Activated naive CD8-positive, alpha-beta T cell (primary cell): Measurements from ENCODE around the gene NQO2.
A peak's percentile ranks its signal among the peaks of the same experiment; 100 is the strongest.

Experiments used
- H3K27ac Mint-ChIP-seq: one replicate; pipeline ENCODE4 v1.8.0; 2021; ENCODE audit warnings: mixed read lengths
- H3K27me3 Mint-ChIP-seq: one replicate; pipeline ENCODE4 v1.8.0; 2021; ENCODE audit warnings: mixed read lengths
- H3K36me3 Mint-ChIP-seq: one replicate; pipeline ENCODE4 v1.8.0; 2021; ENCODE audit warnings: mixed read lengths
- H3K4me1 Mint-ChIP-seq: one replicate; pipeline ENCODE4 v1.8.0; 2021; ENCODE audit warnings: low read depth, mixed read lengths
- H3K4me3 Mint-ChIP-seq: one replicate; pipeline ENCODE4 v1.8.0; 2021; ENCODE audit warnings: mild to moderate bottlenecking, mixed read lengths
- H3K9me3 Mint-ChIP-seq: one replicate; pipeline ENCODE4 v1.8.0; 2021; ENCODE audit warnings: low read depth, mixed read lengths

Gene NQO2

DNA sequence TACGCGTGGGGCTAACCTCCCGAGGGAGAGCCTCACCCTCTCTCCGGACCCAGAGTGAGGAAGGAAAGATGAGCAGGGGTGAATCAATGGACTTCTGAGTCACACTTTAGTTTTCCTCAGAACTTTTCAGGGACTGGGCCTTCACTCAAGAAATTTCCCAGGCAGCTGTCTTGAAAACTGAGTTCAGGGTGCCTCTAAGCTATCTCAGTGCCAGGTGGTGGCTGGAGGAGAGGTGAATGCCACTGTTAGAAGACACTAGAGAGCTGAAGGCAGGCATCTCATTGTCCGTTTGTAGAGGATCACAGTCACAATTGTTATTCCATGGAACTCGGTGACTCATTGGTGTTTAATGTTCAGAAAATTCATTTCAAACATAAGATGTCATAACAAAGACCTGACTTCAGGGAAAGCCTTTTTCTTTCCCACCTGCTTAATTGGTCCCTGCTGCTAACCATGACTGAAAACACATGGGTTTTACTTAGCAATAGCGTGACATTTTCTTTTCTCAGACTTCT lies 23.1 kb upstream of the NQO2 start:
- Mint-ChIP-seq H3K4me1 (peaks cover 12% of the 10 kb centered on the region), H3K4me3 (no peak overlapping the region), H3K9me3 (no peaks in the 10 kb centered on the region), H3K27ac (no peak overlapping the region), H3K36me3 (no peaks in the 10 kb centered on the region), H3K27me3 (no peaks in the 10 kb centered on the region)

DNA sequence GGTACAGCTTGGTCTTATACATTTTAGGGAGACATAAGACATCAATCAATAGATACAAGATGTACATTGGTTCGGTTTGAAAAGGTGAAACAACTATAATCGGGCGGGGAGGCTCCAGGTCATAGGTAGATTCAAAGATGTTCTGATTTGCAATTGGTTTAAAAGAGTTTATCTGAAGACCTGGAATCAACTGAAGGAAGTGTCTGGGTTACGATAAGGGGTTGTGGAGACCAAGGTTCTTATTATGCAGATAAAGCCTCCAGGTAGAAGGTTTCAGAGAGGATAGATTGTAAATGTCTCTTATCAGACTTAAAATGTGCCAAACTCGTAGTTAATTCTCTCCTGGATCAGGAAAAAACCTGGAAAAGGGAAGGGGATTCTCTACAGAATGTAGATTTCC lies 22.4 kb upstream of the NQO2 start:
- Mint-ChIP-seq H3K9me3 (no peaks in the 10 kb centered on the region), H3K27me3 (no peaks in the 10 kb centered on the region), H3K36me3 (no peaks in the 10 kb centered on the region), H3K27ac (no peak overlapping the region), H3K4me3 (no peak overlapping the region), H3K4me1 (peaks cover 6% of the 10 kb centered on the region)

DNA sequence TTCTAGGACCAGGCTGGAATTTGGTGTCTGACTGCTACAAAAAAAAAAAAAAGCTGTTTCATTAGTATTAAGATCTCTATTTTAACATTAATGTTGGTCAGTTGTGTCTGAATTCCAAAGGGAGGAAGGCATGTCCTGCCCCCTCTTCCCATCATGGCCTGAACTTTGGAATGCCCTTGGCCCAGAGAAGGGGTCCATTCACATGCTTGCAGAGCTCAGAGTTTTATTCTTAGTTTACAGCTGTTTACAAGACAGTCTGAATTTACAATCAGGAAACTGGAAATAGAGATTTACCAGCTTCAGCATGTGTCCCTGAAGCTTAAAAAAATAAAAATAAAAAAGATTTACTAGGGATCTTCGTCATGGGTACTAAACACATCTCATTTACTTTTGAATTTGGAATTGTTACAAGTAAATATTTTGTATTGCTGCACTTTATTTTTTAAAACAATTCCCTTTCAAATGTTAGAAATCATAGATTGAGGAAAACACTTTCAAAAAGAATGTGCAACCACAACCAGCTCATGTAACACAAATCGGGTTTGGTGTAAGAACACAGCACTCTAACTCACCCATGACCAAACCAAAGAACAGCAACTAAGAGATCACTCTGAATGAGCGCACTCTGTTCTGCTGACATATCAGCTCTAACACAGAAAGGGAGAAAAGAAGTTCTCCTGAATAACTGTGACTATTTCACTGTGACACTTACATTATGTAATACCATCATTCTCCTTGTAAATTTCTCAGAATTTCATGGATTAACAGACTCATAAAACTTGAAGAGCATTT lies 21.7 kb upstream of the NQO2 start:
- Mint-ChIP-seq H3K9me3 (no peaks in the 10 kb centered on the region), H3K27ac (no peak overlapping the region), H3K27me3 (no peaks in the 10 kb centered on the region)

DNA sequence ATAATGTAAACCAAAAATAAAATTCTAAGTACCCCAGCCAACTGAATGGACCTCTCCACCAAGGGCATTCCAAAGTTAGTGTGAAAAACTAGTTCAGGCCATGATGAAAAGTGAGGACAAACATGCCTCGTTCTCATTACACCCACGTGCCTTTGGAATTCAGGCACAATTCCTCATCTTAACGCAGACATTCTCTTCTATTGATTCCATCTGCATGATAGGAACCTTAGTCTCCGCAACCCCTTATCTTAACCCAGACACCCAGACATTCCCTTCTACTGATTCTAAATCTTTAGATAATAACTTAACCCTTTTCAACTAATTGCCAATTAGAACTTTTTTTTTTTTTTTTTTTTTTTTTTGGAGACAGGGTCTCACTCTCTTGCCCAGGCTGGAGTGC lies 20.8 kb upstream of the NQO2 start:
- H3K36me3 Mint-ChIP-seq = no peaks in the 10 kb centered on the region
- H3K4me1 Mint-ChIP-seq = peaks cover 3% of the 10 kb centered on the region
- H3K27ac Mint-ChIP-seq = no peak overlapping the region
- no peak overlapping the region for H3K4me3 Mint-ChIP-seq
- no peaks in the 10 kb centered on the region for H3K9me3 Mint-ChIP-seq
- no peaks in the 10 kb centered on the region for H3K27me3 Mint-ChIP-seq

More for the DNA sequence above, 21.7 kb upstream of the NQO2 start:
- Mint-ChIP-seq H3K36me3 (no peaks in the 10 kb centered on the region), H3K4me3 (no peak overlapping the region), H3K4me1 (peaks cover 3% of the 10 kb centered on the region)

DNA sequence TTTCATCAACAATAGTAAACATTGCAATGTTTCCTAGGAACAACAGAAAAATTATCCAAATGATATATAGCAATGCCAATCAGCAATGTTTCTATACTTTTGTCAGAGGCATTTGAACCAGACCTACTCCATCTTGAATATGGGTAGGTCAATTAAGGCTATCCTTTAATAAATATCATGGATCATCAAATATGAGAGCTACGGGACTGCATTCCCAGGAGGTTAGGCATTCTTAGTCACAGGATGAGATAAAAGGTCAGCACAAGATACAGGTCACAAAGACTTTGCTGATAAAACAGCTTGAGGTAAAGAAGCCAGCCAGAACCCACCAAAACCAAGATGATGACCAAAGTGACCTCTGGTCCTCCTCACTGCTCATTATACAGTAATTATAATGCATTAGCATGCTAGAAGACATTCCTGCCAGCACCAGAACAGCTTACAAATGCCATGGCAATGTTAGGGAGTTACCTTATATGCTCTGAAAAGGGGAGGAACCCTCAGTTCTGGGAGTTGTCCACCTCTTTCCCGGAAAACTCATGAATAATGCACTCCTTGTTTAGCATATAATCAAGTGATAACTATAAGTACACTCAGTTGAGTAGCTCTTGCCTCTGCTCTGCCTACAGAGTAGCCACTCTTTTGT lies 19.8 kb upstream of the NQO2 start:
- Mint-ChIP-seq H3K4me1 (peaks cover 3% of the 10 kb centered on the region), H3K27me3 (no peaks in the 10 kb centered on the region), H3K9me3 (no peaks in the 10 kb centered on the region), H3K27ac (no peak overlapping the region), H3K36me3 (no peaks in the 10 kb centered on the region), H3K4me3 (no peak overlapping the region)

DNA sequence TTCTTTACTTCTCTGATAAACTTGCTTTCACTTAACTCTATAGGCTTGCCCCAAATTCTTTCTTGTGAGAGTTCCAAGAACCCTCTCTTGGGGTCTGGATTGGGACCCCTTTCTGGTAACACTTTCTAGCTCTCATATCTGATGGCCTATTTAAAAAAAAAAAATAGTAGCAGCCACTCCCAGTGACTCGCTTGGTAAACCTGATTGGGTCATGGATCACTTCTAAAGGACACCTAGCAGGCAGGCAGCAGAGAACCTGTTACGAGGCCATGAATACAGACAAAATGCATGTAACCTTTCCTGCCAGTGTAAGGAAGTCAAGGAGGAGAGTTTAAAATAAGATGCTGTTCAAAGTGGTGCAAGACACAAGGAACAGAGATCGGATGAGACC lies 19.2 kb upstream of the NQO2 start:
- Mint-ChIP-seq H3K27ac (no peak overlapping the region), H3K9me3 (no peaks in the 10 kb centered on the region), H3K4me3 (no peak overlapping the region), H3K27me3 (no peaks in the 10 kb centered on the region), H3K36me3 (no peaks in the 10 kb centered on the region), H3K4me1 (peaks cover 3% of the 10 kb centered on the region)

DNA sequence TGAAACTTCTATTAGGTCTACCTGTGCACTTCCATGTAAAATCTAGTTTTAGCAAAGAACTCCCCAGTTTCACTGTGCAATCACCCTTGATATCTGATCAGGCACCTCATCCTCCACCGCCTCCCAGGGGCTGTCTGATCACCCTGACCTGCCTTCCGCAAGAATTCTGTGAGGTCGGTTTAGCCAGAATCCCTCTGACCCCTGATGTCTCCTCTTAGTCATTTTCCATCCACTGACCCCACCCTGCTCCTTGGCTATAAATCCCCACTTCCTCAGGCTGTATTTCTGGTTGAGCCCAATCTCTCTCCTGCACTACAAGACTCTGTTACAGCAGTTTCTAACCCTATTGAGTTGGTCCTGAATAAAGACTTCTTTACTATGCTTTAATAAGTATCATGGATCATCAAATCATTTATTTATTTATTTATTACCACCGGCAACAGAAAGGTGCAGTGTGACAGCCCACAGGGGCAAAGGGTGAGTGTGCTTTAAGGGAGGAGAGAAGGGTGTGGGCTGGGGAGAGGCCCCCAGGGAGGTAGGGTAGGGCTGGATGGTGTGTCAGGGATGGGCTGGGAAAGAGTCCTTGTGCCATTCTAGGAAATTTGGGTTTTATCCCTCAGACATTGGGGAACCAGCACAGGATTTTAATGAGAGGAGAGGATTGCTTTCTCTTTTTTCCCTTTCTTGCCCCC lies 17.1 kb upstream of the NQO2 start:
- Mint-ChIP-seq H3K27me3 (no peaks in the 10 kb centered on the region), H3K36me3 (no peaks in the 10 kb centered on the region), H3K9me3 (no peaks in the 10 kb centered on the region), H3K4me1 (peaks cover 9% of the 10 kb centered on the region), H3K27ac (no peak overlapping the region), H3K4me3 (no peak overlapping the region)

DNA sequence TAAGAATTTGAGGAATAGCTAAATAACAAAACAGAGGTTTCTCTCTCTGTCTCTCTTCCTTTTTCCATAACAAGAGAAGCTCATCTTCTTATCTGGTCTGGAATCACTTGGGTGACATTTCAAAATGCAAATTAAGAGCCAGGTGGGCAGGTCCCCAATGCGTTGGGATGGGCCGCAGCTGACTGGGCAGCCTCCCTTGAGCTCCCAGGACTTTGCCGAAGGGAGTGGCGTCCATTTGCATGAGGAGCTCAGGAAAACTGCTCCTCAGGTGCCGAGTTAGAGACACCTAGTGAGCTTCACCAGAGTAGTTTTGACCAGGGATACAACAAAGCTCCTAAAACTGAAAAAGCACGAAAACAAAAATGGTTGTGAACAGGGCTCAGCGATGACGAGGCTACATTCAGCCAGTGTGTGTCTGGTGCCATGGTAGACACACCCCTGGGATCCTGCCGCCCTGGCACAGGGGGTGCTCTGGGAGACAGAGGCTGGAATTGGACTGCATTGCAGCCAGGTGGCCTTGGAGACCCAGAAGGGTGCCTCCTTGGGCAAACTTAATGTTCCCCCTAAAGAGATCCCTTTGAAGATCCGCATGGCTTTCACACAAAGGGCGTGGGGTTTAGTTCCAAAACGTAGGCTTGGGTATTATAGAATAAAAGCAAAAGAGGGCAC lies 14.8 kb upstream of the NQO2 start:
- no peak overlapping the region for H3K4me3 Mint-ChIP-seq
- H3K4me1 Mint-ChIP-seq = peaks cover 19% of the 10 kb centered on the region
- H3K9me3 Mint-ChIP-seq = no peaks in the 10 kb centered on the region
- no peak overlapping the region for H3K27ac Mint-ChIP-seq
- H3K27me3 Mint-ChIP-seq = no peaks in the 10 kb centered on the region
- no peaks in the 10 kb centered on the region for H3K36me3 Mint-ChIP-seq

DNA sequence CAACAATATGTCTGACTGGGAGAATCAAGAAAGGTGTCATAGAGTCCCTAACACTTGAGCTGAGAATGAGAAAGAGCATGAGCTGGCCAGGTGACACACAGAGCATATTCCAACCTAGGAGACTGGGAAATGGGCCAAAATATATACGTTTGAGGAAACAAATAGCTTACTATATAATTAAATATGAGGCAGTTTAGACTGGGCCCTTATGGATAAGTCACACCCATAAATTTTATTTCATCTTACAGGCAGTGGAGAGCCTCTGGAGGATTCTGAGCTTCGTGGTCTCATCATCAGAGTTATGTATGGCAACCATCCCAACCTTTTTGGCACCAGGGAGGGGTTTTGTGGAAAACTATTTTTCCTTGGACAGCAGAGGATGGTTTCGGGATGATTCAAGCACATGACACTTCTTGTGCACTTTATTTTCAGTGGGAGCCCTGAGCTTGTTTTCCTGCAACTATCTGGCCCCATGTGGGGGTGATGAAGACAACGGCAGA lies 12.9 kb upstream of the NQO2 start:
- H3K9me3 Mint-ChIP-seq = no peaks in the 10 kb centered on the region
- peaks cover 29% of the 10 kb centered on the region for H3K4me1 Mint-ChIP-seq
- H3K27me3 Mint-ChIP-seq = no peaks in the 10 kb centered on the region
- no peak overlapping the region for H3K27ac Mint-ChIP-seq
- H3K4me3 Mint-ChIP-seq = peak overlapping the region; percentile 30
- H3K36me3 Mint-ChIP-seq = no peaks in the 10 kb centered on the region

DNA sequence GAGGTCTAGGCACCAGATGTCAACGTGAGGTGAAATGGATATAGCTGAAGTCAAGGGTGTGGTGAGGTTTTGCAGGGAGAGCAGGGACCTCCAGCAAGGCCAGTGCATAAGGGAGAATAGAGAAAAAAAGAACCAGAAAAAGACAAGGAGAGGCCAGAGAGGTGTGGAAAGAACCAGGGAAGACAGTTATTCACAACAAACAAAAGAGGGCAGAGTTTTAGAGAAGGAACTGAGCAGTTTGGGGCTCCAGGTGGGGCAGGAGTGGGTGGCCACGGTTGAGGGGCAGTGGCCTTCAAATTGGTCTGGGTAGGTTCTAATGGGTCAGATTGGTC lies 11.6 kb upstream of the NQO2 start:
- peak overlapping the region; percentile 93 for H3K4me3 Mint-ChIP-seq
- peaks cover 31% of the 10 kb centered on the region for H3K4me1 Mint-ChIP-seq
- H3K27ac Mint-ChIP-seq = peak overlapping the region; percentile 92
- no peaks in the 10 kb centered on the region for H3K36me3 Mint-ChIP-seq
- no peaks in the 10 kb centered on the region for H3K27me3 Mint-ChIP-seq
- no peaks in the 10 kb centered on the region for H3K9me3 Mint-ChIP-seq

DNA sequence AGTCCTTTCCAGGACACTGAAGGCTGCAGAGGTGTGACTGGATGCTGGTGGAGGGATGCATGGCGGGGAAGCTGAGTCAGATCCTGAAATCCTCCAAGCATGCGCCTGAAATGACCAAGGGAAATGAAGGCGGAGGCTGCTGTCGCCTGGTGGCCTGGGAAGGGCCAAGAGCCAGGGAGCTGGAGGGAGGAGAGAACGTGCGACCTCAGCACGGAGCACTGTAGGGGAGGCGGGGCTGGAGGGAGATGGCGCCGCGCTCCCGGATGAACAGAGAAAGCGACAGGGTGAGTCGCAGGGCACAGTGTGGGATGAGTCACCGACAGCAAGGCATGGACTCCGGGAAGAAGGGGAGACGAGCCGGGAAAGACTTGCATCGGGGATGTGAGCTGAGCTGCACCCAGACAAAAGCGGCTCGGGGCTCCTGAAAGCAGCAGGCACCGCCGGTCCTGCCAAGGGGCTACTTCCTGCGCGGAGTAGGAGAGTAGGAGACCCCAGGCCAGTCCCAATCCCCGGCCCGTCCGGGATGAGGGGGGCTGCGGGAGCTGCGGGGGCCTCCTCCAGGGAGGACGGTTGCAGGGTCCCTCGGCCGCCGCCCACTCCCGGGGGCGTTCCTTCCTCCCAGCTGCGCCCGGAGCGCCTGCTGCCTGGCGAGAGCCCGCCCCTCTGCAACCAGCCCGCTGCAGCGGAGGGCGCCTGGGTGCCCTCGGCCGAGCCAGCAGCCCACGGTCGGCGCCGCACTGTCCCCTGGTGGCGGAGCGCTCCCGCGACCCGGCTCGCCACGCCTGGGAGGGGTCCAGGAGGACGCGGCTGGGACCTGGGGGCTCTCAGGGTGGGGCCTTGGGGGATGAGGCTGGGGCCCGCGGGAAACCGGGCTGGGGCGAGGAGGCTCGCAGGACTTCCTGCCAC lies 11.0 kb upstream of the NQO2 start:
- Mint-ChIP-seq H3K27ac (peak overlapping the region; percentile 99), H3K27me3 (no peaks in the 10 kb centered on the region), H3K9me3 (no peaks in the 10 kb centered on the region), H3K4me1 (peaks cover 31% of the 10 kb centered on the region), H3K36me3 (no peaks in the 10 kb centered on the region), H3K4me3 (peak overlapping the region; percentile 96)

DNA sequence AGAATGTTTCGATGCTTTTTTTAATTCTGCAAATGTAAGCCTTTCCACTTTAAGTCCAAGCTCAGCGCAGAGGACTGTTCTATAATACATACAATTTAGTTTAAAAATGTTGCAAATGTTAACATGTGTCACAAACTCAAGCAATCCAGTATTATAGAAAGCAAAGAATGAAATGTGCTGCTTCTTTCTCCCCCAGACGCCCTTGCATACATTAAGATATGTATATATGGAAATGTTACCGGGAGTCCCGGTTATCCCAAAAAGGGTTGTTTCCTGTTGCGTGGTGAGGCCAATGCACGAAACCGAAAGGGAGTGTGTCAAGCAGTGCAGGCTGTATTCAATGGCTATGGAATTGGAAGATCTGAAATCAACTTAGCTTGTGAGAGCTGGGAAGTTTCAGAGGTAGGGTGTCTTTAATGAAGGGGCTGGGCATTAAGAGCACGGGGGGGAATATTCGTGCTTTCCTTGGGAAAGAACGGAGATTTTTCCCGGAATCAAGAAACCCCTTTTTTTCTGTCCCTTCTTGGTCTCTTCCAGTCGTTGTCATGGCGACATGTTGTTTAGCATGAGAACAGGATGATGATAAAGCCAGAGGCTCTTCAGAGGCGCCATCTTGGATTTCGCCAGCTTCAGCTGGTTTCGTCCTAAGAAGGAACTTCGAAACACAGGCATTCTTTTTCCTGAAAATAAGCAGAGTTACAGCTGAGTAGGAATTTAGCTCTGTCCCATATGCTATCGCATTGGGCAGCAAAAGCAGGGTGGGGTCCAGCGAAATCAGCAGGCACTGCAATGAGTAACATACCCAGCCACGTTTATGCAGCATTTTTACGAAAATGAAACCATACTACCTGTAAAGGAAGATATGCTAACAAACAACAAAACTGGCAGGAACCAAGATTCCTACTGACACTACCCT lies 10.1 kb upstream of the NQO2 start:
- Mint-ChIP-seq H3K27me3 (no peaks in the 10 kb centered on the region), H3K4me1 (peaks cover 31% of the 10 kb centered on the region), H3K4me3 (peak overlapping the region; percentile 96), H3K36me3 (no peaks in the 10 kb centered on the region), H3K9me3 (no peaks in the 10 kb centered on the region), H3K27ac (peak overlapping the region; percentile 99)

DNA sequence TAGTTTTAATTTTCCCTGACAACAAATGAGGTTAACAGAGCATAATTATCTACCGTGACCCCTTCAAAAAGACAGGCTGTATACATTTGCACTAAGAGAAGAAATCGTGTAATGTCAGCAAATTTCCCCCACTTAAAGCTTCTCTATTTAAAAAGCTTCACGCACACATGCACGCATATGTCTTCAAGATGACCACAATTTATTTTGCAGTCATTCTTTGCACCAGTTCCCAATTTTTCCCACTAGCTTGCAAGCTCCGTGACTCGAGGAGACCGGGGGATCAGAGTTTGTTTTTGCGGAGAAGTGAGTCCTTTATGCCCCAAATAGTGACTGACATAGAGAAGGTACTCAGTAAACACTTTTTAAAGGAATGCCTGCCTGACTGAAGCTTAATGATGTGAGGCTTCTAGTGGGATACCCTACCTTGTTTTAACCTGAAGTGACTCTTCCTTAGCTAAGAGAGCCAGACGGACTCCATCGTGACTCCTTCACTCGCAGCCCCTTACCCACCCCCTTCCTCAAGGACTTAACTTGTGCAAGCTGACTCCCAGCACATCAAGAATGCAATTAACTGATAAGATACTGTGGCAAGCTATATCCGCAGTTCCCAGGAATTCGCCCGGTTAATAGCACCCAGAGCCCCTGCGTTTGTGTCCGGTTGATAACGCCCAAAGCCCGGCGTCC lies 9.3 kb upstream of the NQO2 start:
- no peaks in the 10 kb centered on the region for H3K27me3 Mint-ChIP-seq
- no peaks in the 10 kb centered on the region for H3K9me3 Mint-ChIP-seq
- no peaks in the 10 kb centered on the region for H3K36me3 Mint-ChIP-seq
- peak overlapping the region; percentile 99 for H3K27ac Mint-ChIP-seq
- peaks cover 31% of the 10 kb centered on the region for H3K4me1 Mint-ChIP-seq
- H3K4me3 Mint-ChIP-seq = peak overlapping the region; percentile 96
